ENCODE results near the gene AVEN.

The AVEN gene

DNA sequence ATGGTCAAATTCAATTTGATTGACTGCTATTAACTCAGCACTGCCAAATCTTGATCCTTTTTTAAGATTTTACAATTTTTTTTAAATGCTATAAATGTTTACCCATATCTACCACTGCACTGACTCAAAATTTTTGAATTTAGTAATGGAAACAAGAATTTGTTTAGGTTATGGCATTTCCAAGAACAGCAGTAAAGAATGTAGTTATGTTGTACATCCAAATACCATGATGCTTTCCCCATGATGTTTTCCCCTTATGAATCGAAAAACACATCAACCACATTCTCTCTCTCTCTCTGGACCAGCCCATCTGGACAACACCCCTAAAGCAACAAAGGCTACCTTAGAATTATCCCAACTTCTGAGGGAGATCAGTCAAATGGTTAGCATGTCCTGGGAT, 56.5 kb downstream of the AVEN start:
- Histone ChIP-seq H3K27ac (ENCODE audit: low read length) (no peak overlapping the region), H3K27me3 (ENCODE audit: low read depth, low read length) (no peaks in the 10 kb centered on the region), H3K36me3 (ENCODE audit: control insufficient read depth in 1 of 2, insufficient read depth in 2 of 2, low read length in 2 of 2) (no peaks in the 10 kb centered on the region), H3K4me1 (ENCODE audit: control insufficient read depth in 1 of 2, insufficient read depth in 2 of 2, low read length in 2 of 2) (no peaks in the 10 kb centered on the region), H3K9me3 (ENCODE audit: control insufficient read depth in 1 of 2, low read length in 2 of 2) (no peaks in the 10 kb centered on the region), H3K4me3 (ENCODE audit: low read depth in 1 of 2, low read length in 2 of 2) (no peak overlapping the region)

DNA sequence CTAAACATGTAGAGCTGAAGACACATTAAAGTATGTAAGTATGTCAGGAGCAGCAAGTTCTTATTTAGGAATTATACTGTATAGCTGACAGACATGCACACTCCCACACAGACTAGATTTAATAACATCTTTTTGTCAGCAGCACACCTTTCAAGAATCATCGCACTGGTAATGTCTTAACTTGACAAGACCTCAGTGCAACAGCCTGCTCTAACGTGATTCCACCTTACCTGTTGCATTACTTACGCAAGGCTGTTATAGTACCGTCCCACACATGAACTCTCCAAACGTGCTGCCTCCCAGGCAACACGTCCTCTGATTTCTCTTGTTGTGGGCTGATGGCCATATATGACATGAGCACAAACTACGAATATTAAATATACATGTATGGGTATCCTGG, 58.8 kb downstream of the AVEN start:
- no peak overlapping the region for H3K4me3 ChIP-seq (ENCODE audit: low read depth in 1 of 2, low read length in 2 of 2)
- no peak overlapping the region for H3K27ac ChIP-seq (ENCODE audit: low read length)
- no peaks in the 10 kb centered on the region for H3K9me3 ChIP-seq (ENCODE audit: control insufficient read depth in 1 of 2, low read length in 2 of 2)
- H3K36me3 ChIP-seq (ENCODE audit: control insufficient read depth in 1 of 2, insufficient read depth in 2 of 2, low read length in 2 of 2), result no peaks in the 10 kb centered on the region
- no peaks in the 10 kb centered on the region for H3K4me1 ChIP-seq (ENCODE audit: control insufficient read depth in 1 of 2, insufficient read depth in 2 of 2, low read length in 2 of 2)
- no peaks in the 10 kb centered on the region for H3K27me3 ChIP-seq (ENCODE audit: low read depth, low read length)

DNA sequence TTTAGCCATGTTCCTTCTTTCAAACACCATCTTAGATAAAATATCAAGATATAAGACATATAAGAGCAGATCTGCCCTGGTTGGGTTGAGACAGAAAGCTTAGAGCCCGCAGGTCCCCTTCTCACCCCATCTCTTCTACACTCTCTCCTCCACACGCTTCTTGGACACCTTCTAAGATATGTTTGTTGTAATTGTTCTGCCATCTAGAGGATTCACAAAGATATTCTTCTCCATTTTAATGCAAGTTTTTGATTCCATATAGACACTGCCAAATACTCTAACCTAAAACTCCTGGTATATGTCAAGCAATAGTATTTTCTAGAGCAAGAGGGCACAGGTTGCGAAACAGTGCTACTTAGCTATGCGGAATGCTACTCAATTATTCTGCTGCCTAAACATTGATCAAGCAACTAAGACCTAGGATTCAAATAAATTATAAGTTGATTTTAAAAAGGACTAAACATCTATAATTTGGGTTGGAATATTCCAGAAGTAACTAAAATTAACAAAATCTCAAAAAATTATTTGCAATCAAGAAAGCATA, 63.9 kb downstream of the AVEN start:
- H3K4me3 ChIP-seq (ENCODE audit: low read depth in 1 of 2, low read length in 2 of 2), result no peak overlapping the region
- no peaks in the 10 kb centered on the region for H3K9me3 ChIP-seq (ENCODE audit: control insufficient read depth in 1 of 2, low read length in 2 of 2)
- H3K4me1 ChIP-seq (ENCODE audit: control insufficient read depth in 1 of 2, insufficient read depth in 2 of 2, low read length in 2 of 2), result no peaks in the 10 kb centered on the region
- H3K27ac ChIP-seq (ENCODE audit: low read length), result no peak overlapping the region
- H3K27me3 ChIP-seq (ENCODE audit: low read depth, low read length), result no peaks in the 10 kb centered on the region
- no peaks in the 10 kb centered on the region for H3K36me3 ChIP-seq (ENCODE audit: control insufficient read depth in 1 of 2, insufficient read depth in 2 of 2, low read length in 2 of 2)

- Histone ChIP-seq H3K4me3 (ENCODE audit: low read depth in 1 of 2, low read length in 2 of 2) (no peak overlapping the region), H3K4me1 (ENCODE audit: control insufficient read depth in 1 of 2, insufficient read depth in 2 of 2, low read length in 2 of 2) (no peaks in the 10 kb centered on the region), H3K36me3 (ENCODE audit: control insufficient read depth in 1 of 2, insufficient read depth in 2 of 2, low read length in 2 of 2) (no peaks in the 10 kb centered on the region), H3K9me3 (ENCODE audit: control insufficient read depth in 1 of 2, low read length in 2 of 2) (no peaks in the 10 kb centered on the region), H3K27ac (ENCODE audit: low read length) (no peak overlapping the region), H3K27me3 (ENCODE audit: low read depth, low read length) (no peaks in the 10 kb centered on the region)
These were observed 67.2 kb downstream of the AVEN start for GRCh38 chr15:33971811-33972210.

DNA sequence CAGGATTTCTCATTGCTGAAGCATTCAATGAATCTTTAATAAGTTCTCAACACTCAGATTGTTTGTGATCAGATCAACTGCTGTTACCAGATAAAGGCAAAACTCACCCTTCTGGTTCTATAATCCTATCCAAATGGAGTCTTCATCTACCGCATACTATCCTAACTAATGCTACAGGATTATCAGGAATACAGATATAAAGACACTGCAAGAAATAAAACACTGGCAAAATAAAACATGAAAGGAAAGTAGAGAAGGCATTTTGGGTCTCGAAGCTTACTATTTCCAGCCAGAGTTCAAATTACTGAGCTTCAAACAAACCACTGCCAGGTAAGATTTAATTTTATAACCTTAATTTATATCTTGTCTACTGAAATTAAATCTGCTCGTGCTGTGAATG, 70.2 kb downstream of the AVEN start:
- H3K36me3 ChIP-seq (ENCODE audit: control insufficient read depth in 1 of 2, insufficient read depth in 2 of 2, low read length in 2 of 2), result no peaks in the 10 kb centered on the region
- no peak overlapping the region for H3K4me3 ChIP-seq (ENCODE audit: low read depth in 1 of 2, low read length in 2 of 2)
- H3K27me3 ChIP-seq (ENCODE audit: low read depth, low read length), result no peaks in the 10 kb centered on the region
- H3K4me1 ChIP-seq (ENCODE audit: control insufficient read depth in 1 of 2, insufficient read depth in 2 of 2, low read length in 2 of 2), result no peaks in the 10 kb centered on the region
- H3K9me3 ChIP-seq (ENCODE audit: control insufficient read depth in 1 of 2, low read length in 2 of 2), result no peaks in the 10 kb centered on the region
- H3K27ac ChIP-seq (ENCODE audit: low read length), result no peak overlapping the region

DNA sequence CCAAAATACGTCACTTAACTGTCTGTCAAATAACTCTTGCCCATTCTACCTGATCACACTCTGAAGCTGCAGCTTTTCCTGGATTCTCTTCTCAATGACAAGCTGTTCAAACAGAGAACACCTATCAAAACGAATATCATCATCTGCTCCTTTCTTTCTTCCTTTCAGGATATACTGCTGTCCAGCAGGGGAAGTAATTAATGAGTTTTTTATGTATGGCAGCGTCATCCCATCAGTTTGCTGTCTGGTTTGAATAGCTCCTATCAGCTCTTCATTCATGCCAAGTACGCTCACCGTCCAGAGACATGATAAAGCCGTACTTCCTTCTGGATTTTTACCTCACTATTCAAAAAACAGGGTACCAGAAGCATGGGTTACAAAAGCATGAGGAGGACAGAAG, 70.8 kb downstream of the AVEN start, which contains the start of gene CHRM5:
Gene CHRM5 (plus strand): TSS at position 274 of the 400 bp plus-strand sequence. CDS start 94,221 bp downstream, outside the sequence.
- no peaks in the 10 kb centered on the region for H3K36me3 ChIP-seq (ENCODE audit: control insufficient read depth in 1 of 2, insufficient read depth in 2 of 2, low read length in 2 of 2)

DNA sequence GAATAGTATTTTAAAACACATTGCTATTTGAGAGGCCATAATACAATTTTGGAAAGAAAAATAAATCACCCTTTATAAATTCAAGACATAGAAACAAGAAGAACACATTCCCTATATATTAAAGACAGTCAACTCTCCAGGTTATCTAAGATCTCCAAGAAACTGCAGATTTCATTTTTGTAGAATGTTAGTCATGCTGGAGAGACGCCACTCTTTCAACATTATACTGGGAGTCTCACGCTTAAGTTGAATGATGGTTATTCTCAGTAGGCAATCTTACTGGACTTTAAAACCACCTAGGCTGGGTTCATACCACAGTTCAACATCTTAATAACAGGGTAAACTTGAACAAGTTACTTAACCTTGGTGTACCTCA, 74.4 kb downstream of the AVEN start:
- Histone ChIP-seq H3K4me1 (ENCODE audit: control insufficient read depth in 1 of 2, insufficient read depth in 2 of 2, low read length in 2 of 2) (no peaks in the 10 kb centered on the region), H3K27ac (ENCODE audit: low read length) (no peak overlapping the region), H3K27me3 (ENCODE audit: low read depth, low read length) (no peaks in the 10 kb centered on the region), H3K9me3 (ENCODE audit: control insufficient read depth in 1 of 2, low read length in 2 of 2) (no peaks in the 10 kb centered on the region), H3K36me3 (ENCODE audit: control insufficient read depth in 1 of 2, insufficient read depth in 2 of 2, low read length in 2 of 2) (no peaks in the 10 kb centered on the region), H3K4me3 (ENCODE audit: low read depth in 1 of 2, low read length in 2 of 2) (no peak overlapping the region)

More for the DNA sequence above, 70.8 kb downstream of the AVEN start, which contains the start of gene CHRM5:
- H3K9me3 ChIP-seq (ENCODE audit: control insufficient read depth in 1 of 2, low read length in 2 of 2), result no peaks in the 10 kb centered on the region
- H3K27ac ChIP-seq (ENCODE audit: low read length), result no peak within 1 kb of the TSS
- H3K4me1 ChIP-seq (ENCODE audit: control insufficient read depth in 1 of 2, insufficient read depth in 2 of 2, low read length in 2 of 2), result no peaks in the 10 kb centered on the region
- H3K27me3 ChIP-seq (ENCODE audit: low read depth, low read length), result no peaks in the 10 kb centered on the region
- no peak within 1 kb of the TSS for H3K4me3 ChIP-seq (ENCODE audit: low read depth in 1 of 2, low read length in 2 of 2)

GRCh38 chr15:33963831-33964664, 75.0 kb downstream of the AVEN start:
- Histone ChIP-seq H3K9me3 (ENCODE audit: control insufficient read depth in 1 of 2, low read length in 2 of 2) (no peaks in the 10 kb centered on the region), H3K36me3 (ENCODE audit: control insufficient read depth in 1 of 2, insufficient read depth in 2 of 2, low read length in 2 of 2) (no peaks in the 10 kb centered on the region), H3K27ac (ENCODE audit: low read length) (no peak overlapping the region), H3K27me3 (ENCODE audit: low read depth, low read length) (no peaks in the 10 kb centered on the region), H3K4me1 (ENCODE audit: control insufficient read depth in 1 of 2, insufficient read depth in 2 of 2, low read length in 2 of 2) (no peaks in the 10 kb centered on the region), H3K4me3 (ENCODE audit: low read depth in 1 of 2, low read length in 2 of 2) (no peak overlapping the region)

GRCh38 chr15:33960549-33960935, 78.5 kb downstream of the AVEN start:
- no peaks in the 10 kb centered on the region for H3K4me1 ChIP-seq (ENCODE audit: control insufficient read depth in 1 of 2, insufficient read depth in 2 of 2, low read length in 2 of 2)
- no peak overlapping the region for H3K4me3 ChIP-seq (ENCODE audit: low read depth in 1 of 2, low read length in 2 of 2)
- H3K36me3 ChIP-seq (ENCODE audit: control insufficient read depth in 1 of 2, insufficient read depth in 2 of 2, low read length in 2 of 2), result no peaks in the 10 kb centered on the region
- H3K27me3 ChIP-seq (ENCODE audit: low read depth, low read length), result no peaks in the 10 kb centered on the region
- no peak overlapping the region for H3K27ac ChIP-seq (ENCODE audit: low read length)
- H3K9me3 ChIP-seq (ENCODE audit: control insufficient read depth in 1 of 2, low read length in 2 of 2), result no peaks in the 10 kb centered on the region

DNA sequence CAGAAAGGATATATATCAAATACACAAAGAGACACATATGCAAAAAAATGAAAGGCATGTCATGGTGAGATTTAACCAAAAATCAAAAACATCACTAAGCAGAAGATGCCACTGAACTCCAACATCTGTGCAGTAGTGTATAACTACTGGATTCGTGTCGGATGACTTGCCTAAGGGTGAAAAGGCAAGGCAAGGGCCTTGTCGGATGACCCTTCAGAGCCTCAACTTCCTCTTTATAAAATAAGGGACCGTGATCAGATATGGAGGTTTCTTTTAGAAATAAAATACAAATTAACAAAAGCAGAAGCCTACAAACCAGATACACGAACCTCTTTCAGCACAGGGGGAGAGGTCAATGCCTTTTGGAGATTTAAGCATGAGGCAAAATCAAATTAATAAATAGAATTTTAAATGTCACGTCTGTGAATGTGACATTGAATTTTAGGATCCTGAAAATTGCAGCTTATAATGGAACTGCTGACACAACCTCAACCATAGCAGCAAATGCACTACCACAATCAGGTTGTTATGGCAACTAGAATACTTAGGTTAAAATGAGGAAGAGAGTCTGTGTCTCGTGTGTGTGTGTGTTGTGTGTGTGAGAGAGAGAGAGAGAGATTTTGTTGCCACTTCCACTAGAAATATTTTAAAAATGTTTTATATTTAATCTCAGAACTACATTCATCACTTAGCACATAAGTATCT, 79.0 kb downstream of the AVEN start:
- Histone ChIP-seq H3K27me3 (ENCODE audit: low read depth, low read length) (no peaks in the 10 kb centered on the region), H3K36me3 (ENCODE audit: control insufficient read depth in 1 of 2, insufficient read depth in 2 of 2, low read length in 2 of 2) (no peaks in the 10 kb centered on the region), H3K4me3 (ENCODE audit: low read depth in 1 of 2, low read length in 2 of 2) (no peak overlapping the region), H3K9me3 (ENCODE audit: control insufficient read depth in 1 of 2, low read length in 2 of 2) (no peaks in the 10 kb centered on the region), H3K27ac (ENCODE audit: low read length) (no peak overlapping the region), H3K4me1 (ENCODE audit: control insufficient read depth in 1 of 2, insufficient read depth in 2 of 2, low read length in 2 of 2) (no peaks in the 10 kb centered on the region)

GRCh38 chr15:33956397-33956796, 82.6 kb downstream of the AVEN start:
- Histone ChIP-seq H3K27ac (ENCODE audit: low read length) (no peak overlapping the region), H3K4me3 (ENCODE audit: low read depth in 1 of 2, low read length in 2 of 2) (no peak overlapping the region), H3K27me3 (ENCODE audit: low read depth, low read length) (no peaks in the 10 kb centered on the region), H3K4me1 (ENCODE audit: control insufficient read depth in 1 of 2, insufficient read depth in 2 of 2, low read length in 2 of 2) (no peaks in the 10 kb centered on the region), H3K9me3 (ENCODE audit: control insufficient read depth in 1 of 2, low read length in 2 of 2) (peaks cover 0 to 2% of the 10 kb centered on the region in 2 donors), H3K36me3 (ENCODE audit: control insufficient read depth in 1 of 2, insufficient read depth in 2 of 2, low read length in 2 of 2) (no peaks in the 10 kb centered on the region)
